AG10803 (cell line): Measurements from ENCODE around the gene PTPRU.
A peak's percentile ranks its signal among the peaks of the same experiment; 100 is the strongest.
"Not testable (repeated sequence)": the region's sequence is repeated elsewhere in the genome, so short reads cannot be mapped to it uniquely, and the experiment has no call there.

Experiments used
- DNase-seq: peaks from one replicate; pipeline ENCODE4 v3.0.0; 2010; ENCODE audit warnings: low read depth
- H3K4me3 ChIP-seq: 2 replicates; pipeline ENCODE4 v1.5.1; 2011; ENCODE audit warnings: mild to moderate bottlenecking, low read length, control low read depth
- CTCF ChIP-seq: conservative IDR thresholded peaks from 2 replicates; pipeline ENCODE4 v1.5.1; 2011; ENCODE audit warnings: mild to moderate bottlenecking, low read length, control low read depth, inconsistent platforms

The PTPRU gene

DNA sequence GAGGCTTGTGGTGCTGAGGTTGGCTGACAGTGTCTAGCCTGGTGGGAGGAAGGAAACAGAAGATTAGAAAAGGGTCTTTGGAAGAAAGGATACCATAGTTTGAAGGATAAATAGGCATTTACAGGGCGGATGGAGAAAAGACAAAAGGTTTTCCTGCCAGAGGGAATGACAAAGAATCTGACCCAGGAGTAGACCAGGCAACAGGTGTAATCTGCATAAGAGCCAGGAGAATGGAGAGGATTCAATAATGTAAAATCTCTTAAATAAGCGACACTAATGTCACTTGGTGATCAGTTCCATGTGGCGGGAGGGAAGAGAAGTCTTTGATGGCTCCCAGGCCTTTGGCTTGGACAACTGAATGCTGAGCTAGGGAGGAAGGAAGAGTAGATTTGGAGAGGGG, 15.0 kb upstream of the PTPRU start:
- no peak for DNase-seq
- no peak overlapping the region for H3K4me3 ChIP-seq
- no peak for TF ChIP-seq CTCF

DNA sequence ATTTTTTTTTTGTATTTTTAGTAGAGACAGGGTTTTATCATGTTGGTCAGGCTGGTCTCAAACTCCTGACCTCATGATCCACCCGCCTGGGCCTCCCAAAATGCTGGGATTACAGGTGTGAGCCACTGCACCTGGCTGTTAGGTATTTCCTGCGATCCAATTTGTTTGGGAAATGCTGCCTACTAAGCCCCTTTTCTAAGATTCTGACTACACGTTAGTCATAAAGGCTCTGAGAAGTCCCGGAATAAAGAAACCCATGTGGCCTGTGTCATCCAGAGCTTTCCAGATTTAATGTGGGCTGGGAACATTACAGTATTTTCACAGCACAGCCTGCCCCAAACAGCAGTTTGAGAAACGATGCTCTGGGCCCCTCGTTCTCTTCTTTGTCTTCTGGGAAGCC, 14.1 kb upstream of the PTPRU start:
- not testable (repeated sequence) for H3K4me3 ChIP-seq, DNase-seq

- H3K4me3 ChIP-seq = no peak overlapping the region
- DNase-seq = no peak
- TF ChIP-seq CTCF = no peak
Measured at GRCh38 chr1:29222686-29223085, 13.6 kb upstream of the PTPRU start.

GRCh38 chr1:29223521-29223920, 12.8 kb upstream of the PTPRU start:
- no peak for TF ChIP-seq CTCF
- no peak overlapping the region for H3K4me3 ChIP-seq
- no peak for DNase-seq

- no peak overlapping the region for H3K4me3 ChIP-seq
- TF ChIP-seq CTCF = no peak
Measured at GRCh38 chr1:29224356-29224837, 11.9 kb upstream of the PTPRU start.

GRCh38 chr1:29225361-29225760, 11.0 kb upstream of the PTPRU start:
- no peak for DNase-seq
- TF ChIP-seq CTCF = no peak

More at GRCh38 chr1:29224356-29224837, 11.9 kb upstream of the PTPRU start:
- no peak for DNase-seq

DNA sequence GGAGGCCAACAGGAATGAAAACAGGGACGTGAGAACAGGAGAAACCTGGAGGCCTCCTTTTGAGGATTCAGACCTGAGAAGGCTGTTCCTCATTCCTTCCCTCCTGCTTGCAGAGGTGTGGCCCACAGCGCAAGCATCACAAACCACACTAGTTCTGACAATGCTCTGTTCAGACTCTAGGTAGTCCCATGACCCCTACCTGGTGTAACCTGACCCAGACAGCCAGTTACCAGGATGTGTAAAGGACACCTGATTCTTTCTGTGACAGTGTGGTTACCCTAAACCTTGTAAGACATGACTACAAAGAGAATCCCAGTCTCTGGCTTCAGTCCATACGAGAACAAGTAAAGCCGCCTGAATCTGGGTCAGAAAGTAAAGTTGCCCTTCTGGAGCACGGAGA, 8.8 kb upstream of the PTPRU start:
- no peak for TF ChIP-seq CTCF
- no peak for DNase-seq
- H3K4me3 ChIP-seq = no peak overlapping the region

More at GRCh38 chr1:29225361-29225760, 11.0 kb upstream of the PTPRU start:
- no peak overlapping the region for H3K4me3 ChIP-seq

- TF ChIP-seq CTCF = no peak
- peak overlapping the region; percentile 76 for H3K4me3 ChIP-seq
- no peak for DNase-seq
Measured at GRCh38 chr1:29230204-29230552, 6.1 kb upstream of the PTPRU start.
